Cerebellar nuclear complex (tissue), 1 donor: ENCODE results near the gene UTP14C.
"Not testable (repeated sequence)": the region's sequence is repeated elsewhere in the genome, so short reads cannot be mapped to it uniquely, and the experiment has no call there.

Experiments
- DNase-seq, 2 experiments: peaks; one replicate each; lab custom pipeline; 2025; lab: John Stamatoyannopoulos, UW

UTP14C gene

GRCh38 chr13:52002361-52002760 lies 22.1 kb upstream of the UTP14C start:
- no peak for DNase-seq

DNA sequence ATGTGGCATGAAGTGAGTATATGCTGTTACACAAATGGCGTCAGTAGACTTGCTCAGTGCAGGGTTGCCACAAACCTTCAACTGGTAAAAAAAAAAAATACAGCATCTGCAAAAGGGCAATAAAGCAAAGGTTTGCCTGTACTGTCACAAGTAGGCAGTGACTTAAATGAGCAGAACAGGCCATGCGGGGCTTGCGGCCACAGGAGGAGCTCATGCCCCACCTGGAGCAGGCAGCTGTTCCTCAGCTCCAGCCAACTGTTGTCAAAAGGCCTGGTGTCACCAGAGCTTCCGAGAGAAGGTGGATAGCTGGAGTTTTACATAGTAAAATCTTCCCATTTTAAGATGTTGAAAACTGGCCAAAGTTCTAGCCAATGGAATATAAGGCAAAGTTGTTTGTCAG lies 20.9 kb upstream of the UTP14C start:
- peak in 1 of 2 experiments; percentile 3 for DNase-seq

- DNase-seq = no peak
Measured at GRCh38 chr13:52004511-52005170, 19.9 kb upstream of the UTP14C start.

DNA sequence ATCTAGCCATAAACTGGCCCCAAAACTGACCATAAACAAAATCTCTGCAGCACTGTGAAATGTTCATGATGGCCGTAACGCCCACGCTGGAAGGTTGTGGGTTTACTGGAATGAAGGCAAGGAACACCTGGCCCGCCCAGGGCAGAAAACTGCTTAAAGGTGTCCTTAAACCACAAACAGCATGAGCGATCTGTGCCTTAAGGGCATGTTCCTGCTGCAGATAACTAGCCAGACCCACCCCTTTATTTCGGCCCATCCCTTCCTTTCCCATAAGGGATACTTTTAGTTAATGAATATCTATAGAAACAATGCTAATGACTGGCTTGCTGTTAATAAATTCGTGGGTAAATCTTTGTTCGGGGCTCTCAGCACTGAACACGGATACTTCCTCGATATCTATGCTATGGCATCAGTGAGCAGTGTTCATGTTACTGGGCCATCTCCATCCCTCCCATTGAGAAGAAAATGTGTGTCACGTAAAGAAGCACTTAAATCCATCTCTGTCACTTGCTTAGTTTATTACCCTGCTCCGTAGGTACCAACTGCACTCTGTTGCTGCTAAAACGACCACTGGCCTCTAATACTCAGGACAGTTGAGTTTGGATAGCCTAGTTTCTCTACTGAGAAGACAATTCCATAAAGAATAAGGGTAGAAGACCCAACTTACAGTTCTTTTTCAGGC lies 18.5 kb upstream of the UTP14C start:
- no peak for DNase-seq

DNA sequence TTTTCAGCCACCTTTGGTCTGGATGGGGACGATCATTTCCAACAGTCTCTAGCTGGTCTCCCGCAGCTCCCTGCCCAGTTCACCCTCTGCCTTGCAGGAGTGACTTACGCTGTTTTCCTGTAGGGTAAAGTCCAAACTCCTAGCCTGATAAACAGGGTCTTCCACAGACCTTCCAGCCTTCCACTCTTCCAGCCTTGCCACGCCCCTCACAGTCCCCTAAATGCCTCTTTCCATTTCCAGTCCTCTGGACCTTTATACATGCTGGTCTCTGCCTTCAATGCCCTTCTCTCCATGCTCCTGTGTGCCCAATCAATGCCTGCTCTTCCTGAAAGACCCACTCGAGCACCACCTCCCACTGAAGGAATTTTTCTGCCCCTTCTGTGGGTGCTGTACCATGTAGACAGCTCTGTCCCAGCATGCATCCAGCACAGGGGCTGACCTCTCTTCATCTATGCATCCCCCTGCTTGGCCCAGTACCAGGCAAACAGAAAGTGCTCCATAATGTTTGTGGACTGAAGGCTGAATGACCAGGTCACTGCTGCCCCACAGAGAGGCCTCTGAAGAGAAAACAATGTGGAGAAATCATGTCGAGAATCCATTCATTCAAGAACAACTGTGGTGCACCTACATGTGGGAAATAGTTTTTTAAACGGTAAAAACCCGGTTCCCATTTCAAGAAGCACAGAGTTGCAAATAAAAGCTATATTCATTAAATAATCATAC lies 17.8 kb upstream of the UTP14C start:
- no peak for DNase-seq

DNA sequence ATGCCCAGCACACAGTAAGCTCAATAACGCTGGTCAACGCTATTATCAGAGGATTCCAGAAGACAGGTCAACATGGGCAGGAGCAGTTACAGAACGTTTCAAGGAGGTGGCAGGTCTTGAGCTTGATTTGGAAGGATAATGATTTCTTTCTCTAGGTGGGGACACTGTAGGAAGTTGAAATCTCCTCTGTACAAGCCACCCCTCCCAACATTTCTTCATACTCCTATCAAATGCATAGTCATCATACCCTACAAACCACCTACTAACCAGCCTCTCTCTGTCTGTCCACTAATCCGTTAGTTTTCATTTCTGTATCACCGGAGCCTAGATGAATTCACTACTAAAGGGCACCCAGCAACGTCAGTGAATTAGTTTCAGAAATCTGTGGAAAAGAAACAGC lies 14.5 kb upstream of the UTP14C start:
- no peak for DNase-seq

DNA sequence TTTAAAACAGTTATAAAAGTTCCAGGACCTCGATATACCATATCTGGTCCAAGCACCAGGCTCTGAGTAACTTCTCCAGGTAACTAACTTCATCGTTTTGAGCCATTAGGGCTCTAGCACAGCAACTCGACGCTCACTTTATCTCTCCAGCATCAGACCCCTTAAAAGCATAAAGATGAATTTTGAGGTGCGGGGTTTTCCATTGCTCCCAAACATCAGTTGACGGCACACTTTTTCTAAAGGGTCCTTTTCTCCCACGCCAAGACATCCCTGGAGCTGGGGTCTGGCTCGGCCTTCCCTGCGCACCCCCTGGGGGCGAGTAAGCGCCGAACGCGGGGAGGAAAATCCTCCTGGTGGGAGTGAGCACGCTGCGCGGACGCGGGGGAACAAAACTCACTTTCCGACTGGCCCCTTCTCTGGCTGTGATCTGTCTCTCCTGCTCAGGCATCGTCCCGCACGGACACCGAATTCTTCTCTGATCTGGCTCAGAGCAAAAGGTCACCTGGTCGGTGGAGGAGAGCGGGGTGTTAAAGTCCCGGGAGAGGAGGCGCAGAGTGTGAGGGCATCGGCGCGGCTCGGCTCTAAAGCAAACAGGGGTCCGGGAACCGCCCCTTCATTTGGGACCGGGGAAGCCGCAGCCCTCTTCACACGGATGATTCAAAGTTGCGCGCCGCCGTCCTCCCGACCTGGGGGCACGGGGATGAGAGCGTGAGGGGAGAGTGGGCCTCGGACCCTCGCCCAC lies 13.4 kb upstream of the UTP14C start, which contains the start of gene ATP7B:
Gene ATP7B, minus strand, starts transcription at position 561 of the 742 bp plus-strand sequence. Its CDS starts 113 bp downstream, at position 448.
- DNase-seq = no peak

DNA sequence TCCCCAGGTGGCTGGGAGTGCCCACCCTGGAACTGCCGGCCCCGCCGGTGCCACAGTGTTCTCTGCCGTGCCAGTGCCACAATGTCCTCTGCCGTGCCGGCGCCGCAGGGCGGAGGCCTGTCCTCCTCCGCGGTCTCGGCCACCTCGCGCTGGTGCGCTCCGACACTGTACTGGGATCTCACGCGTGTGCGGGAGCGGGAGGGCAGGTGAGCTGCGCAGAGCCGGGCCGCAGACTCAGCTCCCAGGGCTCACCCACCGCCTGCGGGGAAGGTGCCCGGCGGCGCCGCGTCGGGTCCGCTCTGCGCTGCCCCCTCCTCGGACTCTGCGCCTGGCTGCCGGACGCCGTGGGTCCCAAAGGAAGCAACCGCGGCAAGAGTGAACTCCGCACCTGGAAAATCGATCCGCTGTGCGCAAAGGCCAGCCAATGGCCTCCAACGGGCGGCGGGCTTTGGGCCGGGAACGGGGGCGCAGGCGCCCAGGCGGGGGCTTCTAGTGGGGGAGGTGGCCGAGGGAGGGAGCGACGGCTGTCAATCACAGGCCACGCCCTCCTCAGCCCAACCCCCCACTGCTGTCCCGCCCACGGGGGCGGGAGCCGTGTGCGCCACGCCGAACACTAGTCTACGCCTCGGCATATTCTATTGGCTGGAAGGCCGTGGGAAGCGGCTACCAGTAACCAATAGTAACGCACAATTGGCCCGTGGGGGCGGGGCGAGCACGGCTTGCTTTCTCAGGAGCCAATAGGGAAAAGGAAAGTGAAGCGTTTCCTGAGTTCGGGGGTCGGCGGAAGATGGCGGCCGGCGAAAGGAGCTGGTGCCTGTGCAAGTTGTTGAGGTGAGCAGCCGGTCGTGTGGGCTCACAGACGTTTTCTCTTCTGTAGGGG lies 12.6 kb upstream of the UTP14C start, which contains the start of gene ALG11:
Gene ALG11, plus strand, starts transcription at position 767 of the 880 bp plus-strand sequence. Its CDS starts 21 bp downstream, at position 788.
- DNase-seq = peak; percentile 85 to 99

DNA sequence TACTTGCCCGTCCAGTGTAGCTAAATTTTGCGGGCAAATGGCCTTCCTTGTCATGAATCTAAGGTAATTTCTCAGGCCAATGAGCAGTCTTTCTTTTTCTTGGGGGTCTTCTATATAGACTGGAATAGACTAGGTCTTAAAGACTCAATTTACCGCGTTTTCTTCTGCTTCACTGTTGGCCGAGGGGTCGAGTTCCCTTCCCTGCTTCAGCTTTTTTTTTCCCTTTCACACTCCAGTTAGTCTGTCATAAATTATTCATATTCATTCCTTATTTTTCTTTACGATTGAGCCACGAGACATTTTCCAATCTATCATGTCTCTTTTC lies 12.0 kb upstream of the UTP14C start:
- DNase-seq = no peak

DNA sequence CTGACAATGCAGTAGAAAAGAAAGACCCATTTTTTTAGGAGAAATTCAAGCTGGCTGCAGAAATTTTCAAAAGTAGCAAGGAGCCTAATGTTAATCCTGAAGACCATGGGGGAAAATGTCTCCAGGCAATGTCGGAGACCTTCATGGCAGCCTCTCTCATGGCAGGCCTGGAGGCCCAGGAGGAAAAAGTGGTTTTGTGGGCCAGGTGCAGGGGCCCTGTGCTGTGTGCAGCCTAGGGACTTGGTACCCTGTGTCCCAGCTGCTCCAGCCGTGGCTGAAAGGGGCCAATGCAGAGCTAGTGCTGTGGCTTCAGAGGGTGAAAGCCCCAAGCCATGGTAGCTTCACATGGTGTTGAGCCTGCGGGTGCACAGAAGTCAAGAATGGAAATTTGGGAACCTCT lies 8.2 kb upstream of the UTP14C start:
- no peak for DNase-seq

DNA sequence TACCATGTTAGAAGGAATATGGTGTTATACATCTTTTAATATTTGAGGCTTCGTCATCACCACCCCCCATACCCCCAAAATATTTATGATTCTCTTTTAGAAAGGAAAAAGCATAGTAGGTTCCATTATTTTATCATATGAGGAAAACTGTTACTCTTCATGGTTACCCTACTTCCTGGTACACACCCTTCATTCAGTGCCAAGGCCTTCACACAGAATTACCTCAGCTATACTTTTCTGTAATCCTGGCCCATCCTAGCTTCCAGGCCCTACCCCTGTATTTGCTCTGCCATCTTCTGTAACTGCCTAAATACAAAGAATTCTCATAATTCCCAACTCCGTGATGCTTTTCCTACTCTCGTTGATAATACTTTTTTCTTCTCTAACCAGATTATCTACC lies 4.3 kb upstream of the UTP14C start:
- DNase-seq = no peak

- no peak for DNase-seq
Measured at GRCh38 chr13:52022356-52022755, 2.1 kb upstream of the UTP14C start.

DNA sequence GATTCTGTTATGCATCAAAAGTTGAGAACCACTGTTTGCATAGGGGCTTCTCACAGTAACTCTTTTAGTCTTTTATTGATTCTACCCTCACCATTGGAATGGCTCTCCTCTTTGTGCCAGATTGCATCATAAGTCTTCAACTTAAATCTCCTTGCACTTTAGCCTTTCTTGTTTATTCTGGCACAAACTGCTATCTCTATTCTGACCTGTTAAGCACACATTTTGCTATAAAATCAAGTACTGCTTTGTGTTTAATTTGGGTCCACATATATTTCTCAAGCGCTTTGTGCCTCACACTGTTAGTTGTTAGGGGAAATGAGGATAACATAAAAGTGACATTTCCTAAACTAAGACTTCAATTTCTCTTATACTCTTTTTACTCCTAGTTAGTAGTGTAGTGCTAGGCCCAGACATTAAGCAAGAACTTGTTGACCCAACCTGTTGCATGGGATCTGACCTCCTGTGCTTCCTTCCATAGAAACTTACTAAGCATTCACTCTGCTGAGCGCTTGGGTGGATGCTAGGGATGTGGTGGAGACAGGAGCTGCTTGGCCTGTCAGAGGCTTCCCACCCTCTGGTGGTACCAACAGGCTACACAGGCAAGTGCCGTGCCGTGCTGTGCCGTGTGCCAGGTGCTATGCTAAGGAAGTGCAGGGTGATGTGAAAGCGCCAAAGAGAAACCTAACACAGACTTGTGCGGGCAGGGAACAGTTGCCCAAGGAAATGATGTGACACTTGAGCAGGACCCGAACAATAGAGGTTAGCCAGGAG lies 1.2 kb downstream of the UTP14C start:
- no peak for DNase-seq

- DNase-seq = no peak
Measured at GRCh38 chr13:52026246-52026626, 1.7 kb downstream of the UTP14C start.

- DNase-seq = no peak
Measured at GRCh38 chr13:52027832-52028231, 3.3 kb downstream of the UTP14C start.

GRCh38 chr13:52029569-52029968 lies 5.1 kb downstream of the UTP14C start:
- no peak for DNase-seq

DNA sequence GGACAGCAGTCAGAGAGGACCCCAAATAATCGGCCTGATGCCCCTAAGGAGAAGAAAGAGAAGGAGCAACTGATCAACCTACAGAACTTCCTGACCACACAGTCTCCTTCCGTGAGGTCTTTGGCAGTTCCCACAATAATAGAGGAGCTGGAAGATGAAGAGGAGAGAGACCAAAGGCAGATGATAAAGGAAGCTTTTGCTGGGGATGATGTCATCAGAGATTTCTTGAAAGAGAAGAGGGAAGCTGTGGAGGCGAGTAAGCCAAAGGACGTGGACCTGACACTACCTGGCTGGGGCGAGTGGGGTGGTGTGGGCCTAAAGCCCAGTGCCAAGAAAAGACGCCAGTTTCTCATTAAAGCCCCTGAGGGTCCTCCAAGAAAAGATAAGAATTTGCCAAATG lies 5.9 kb downstream of the UTP14C start:
- not testable (repeated sequence) for DNase-seq

DNA sequence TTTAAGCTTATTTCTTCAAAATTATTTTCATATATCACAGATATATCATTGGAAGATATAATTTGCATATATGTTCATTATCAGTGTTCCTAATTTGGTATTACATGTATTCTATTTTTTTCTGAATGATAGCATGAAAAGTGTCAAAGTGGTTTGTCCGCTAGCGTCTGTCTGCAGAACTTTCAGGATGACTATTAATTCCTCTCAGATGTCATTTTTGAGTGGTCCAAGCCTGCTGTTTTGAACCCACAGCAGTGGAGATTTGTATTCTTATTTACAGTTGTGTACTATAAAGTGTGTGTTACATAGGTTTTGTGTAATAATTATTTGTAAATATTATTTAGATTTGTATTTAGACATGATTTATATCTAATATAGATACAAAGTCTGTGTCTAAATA lies 8.5 kb downstream of the UTP14C start:
- DNase-seq = no peak

GRCh38 chr13:52034616-52035226 lies 10.2 kb downstream of the UTP14C start:
- no peak for DNase-seq

DNA sequence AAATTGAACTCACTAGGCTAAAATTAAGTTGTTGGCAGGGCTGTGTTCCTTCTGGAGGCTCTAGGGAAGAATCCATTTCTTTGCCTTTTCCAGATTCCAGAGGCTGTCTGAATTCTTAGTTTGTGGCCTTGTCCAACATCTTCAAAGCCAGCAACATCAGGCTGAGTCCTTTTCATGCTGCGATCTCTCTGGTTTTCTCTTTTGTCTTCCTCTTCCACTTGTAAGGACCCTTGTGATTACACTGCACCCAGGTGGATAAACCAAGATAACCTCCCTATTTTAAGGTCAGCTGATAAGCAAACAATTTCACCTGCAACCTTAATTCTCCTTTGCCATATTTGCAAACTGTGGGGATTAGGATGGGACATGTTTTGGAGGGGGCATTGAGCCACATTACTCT lies 11.5 kb downstream of the UTP14C start:
- no peak for DNase-seq
